ENCODE results near the gene OSBPL6.
A peak's percentile ranks its signal among the peaks of the same experiment; 100 is the strongest.

OSBPL6 gene

DNA sequence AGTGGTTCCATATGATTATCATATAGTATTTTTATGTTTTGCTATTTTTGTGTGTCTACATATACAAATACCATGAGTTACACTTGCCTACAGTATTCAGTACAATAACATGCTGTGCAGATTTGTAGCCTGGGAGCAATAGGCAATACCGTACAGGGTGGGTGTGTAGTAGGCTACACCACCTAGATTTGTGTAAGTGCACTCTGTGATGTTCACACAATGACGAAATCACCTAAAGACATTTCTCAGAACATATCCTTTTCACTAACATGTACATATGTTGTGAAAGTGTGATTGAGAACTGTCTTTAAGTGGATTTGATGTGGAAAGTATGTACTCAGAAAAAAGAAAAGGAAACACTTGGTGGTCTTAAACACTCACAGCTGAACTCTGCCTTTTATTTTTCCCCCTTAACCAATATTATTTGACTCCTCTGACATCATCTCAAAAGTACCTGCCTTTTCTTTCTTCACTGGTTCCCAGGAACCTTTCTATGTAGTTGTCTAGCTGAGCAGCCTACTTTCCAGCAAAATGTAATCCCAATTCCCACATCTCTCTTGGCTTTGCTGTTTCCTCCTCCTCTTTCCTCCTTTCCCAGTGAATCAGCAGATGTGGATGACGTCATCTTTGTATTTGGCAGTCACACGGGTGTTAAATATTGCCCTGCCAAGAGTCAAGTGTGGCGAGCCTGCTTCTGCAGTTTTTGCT, 47.7 kb downstream of the OSBPL6 start (continued):
- 0 out of 2 replicates have a peak, but pooled peaks have one; percentile 41 for TF ChIP-seq WT1 (tag by site-specific recombination; IDR thresholded peaks at IDR 0.05)
- TF ChIP-seq, protein P1, sequence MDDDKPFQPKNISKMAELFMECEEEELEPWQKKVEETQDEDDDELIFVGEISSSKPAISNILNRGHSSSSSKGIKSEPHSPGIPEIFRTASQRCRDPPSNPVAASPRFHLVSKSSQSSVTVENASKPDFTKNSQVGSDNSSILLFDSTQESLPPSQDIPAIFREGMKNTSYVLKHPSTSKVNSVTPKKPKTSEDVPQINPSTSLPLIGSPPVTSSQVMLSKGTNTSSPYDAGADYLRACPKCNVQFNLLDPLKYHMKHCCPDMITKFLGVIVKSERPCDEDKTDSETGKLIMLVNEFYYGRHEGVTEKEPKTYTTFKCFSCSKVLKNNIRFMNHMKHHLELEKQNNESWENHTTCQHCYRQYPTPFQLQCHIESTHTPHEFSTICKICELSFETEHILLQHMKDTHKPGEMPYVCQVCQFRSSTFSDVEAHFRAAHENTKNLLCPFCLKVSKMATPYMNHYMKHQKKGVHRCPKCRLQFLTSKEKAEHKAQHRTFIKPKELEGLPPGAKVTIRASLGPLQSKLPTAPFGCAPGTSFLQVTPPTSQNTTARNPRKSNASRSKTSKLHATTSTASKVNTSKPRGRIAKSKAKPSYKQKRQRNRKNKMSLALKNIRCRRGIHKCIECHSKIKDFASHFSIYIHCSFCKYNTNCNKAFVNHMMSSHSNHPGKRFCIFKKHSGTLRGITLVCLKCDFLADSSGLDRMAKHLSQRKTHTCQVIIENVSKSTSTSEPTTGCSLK (tag by site-specific recombination; IDR thresholded peaks at IDR 0.05) = no peak
- TF ChIP-seq ZNF596 (tag by site-specific recombination; IDR thresholded peaks at IDR 0.05) = no peak
- no peak for TF ChIP-seq ZNF658 (tag by site-specific recombination; IDR thresholded peaks at IDR 0.05)
- TF ChIP-seq ZNF571 (tag by site-specific recombination; IDR thresholded peaks at IDR 0.05) = no peak
- TF ChIP-seq ZNF623 (tag by site-specific recombination; IDR thresholded peaks at IDR 0.05) = no peak
- TF ChIP-seq, protein P2, sequence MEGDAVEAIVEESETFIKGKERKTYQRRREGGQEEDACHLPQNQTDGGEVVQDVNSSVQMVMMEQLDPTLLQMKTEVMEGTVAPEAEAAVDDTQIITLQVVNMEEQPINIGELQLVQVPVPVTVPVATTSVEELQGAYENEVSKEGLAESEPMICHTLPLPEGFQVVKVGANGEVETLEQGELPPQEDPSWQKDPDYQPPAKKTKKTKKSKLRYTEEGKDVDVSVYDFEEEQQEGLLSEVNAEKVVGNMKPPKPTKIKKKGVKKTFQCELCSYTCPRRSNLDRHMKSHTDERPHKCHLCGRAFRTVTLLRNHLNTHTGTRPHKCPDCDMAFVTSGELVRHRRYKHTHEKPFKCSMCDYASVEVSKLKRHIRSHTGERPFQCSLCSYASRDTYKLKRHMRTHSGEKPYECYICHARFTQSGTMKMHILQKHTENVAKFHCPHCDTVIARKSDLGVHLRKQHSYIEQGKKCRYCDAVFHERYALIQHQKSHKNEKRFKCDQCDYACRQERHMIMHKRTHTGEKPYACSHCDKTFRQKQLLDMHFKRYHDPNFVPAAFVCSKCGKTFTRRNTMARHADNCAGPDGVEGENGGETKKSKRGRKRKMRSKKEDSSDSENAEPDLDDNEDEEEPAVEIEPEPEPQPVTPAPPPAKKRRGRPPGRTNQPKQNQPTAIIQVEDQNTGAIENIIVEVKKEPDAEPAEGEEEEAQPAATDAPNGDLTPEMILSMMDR (tag by site-specific recombination; IDR thresholded peaks at IDR 0.05) = no peak
- no peak for TF ChIP-seq ZBTB7A (tag by site-specific recombination; IDR thresholded peaks at IDR 0.05; ENCODE audit: low read depth)
- no peak for TF ChIP-seq ZNF747 (tag by site-specific recombination; IDR thresholded peaks at IDR 0.05)
- peak; percentile 92 for TF ChIP-seq IKZF3 (tag by site-specific recombination; IDR thresholded peaks at IDR 0.05)
- TF ChIP-seq ZNF544 (tag by site-specific recombination; IDR thresholded peaks at IDR 0.05) = no peak
- TF ChIP-seq ZNF530 (tag by site-specific recombination; IDR thresholded peaks at IDR 0.05; ENCODE audit: low read depth) = no peak
- no peak for TF ChIP-seq ZNF239 (tag by site-specific recombination; IDR thresholded peaks at IDR 0.05)
- TF ChIP-seq ZNF48 (tag by site-specific recombination; IDR thresholded peaks at IDR 0.05) = no peak
- TF ChIP-seq, protein P3, sequence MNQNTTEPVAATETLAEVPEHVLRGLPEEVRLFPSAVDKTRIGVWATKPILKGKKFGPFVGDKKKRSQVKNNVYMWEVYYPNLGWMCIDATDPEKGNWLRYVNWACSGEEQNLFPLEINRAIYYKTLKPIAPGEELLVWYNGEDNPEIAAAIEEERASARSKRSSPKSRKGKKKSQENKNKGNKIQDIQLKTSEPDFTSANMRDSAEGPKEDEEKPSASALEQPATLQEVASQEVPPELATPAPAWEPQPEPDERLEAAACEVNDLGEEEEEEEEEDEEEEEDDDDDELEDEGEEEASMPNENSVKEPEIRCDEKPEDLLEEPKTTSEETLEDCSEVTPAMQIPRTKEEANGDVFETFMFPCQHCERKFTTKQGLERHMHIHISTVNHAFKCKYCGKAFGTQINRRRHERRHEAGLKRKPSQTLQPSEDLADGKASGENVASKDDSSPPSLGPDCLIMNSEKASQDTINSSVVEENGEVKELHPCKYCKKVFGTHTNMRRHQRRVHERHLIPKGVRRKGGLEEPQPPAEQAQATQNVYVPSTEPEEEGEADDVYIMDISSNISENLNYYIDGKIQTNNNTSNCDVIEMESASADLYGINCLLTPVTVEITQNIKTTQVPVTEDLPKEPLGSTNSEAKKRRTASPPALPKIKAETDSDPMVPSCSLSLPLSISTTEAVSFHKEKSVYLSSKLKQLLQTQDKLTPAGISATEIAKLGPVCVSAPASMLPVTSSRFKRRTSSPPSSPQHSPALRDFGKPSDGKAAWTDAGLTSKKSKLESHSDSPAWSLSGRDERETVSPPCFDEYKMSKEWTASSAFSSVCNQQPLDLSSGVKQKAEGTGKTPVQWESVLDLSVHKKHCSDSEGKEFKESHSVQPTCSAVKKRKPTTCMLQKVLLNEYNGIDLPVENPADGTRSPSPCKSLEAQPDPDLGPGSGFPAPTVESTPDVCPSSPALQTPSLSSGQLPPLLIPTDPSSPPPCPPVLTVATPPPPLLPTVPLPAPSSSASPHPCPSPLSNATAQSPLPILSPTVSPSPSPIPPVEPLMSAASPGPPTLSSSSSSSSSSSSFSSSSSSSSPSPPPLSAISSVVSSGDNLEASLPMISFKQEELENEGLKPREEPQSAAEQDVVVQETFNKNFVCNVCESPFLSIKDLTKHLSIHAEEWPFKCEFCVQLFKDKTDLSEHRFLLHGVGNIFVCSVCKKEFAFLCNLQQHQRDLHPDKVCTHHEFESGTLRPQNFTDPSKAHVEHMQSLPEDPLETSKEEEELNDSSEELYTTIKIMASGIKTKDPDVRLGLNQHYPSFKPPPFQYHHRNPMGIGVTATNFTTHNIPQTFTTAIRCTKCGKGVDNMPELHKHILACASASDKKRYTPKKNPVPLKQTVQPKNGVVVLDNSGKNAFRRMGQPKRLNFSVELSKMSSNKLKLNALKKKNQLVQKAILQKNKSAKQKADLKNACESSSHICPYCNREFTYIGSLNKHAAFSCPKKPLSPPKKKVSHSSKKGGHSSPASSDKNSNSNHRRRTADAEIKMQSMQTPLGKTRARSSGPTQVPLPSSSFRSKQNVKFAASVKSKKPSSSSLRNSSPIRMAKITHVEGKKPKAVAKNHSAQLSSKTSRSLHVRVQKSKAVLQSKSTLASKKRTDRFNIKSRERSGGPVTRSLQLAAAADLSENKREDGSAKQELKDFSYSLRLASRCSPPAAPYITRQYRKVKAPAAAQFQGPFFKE (tag by site-specific recombination; IDR thresholded peaks at IDR 0.05; ENCODE audit: borderline replicate concordance) = no peak
- no peak for TF ChIP-seq ZFP37 (tag by site-specific recombination; IDR thresholded peaks at IDR 0.05)
- peak; percentile 39; the same call in 1 of the 2 replicates for TF ChIP-seq ZXDB (tag by site-specific recombination; IDR thresholded peaks at IDR 0.05)
- no peak for TF ChIP-seq HOXC10 (CRISPR knock-in tag; IDR thresholded peaks at IDR 0.05)
- peak; percentile 39; the same call in 1 of the 2 replicates for TF ChIP-seq ZFHX2 (tag by site-specific recombination; conservative IDR thresholded peaks at IDR 0.05)
- 0 out of 2 replicates have a peak, but pooled peaks have one; percentile 36 for TF ChIP-seq ZNF501 (tag by site-specific recombination; IDR thresholded peaks at IDR 0.05)
- no peak for TF ChIP-seq ZNF776 (tag by site-specific recombination; IDR thresholded peaks at IDR 0.05; ENCODE audit: borderline replicate concordance)
- TF ChIP-seq ZNF677 (tag by site-specific recombination; IDR thresholded peaks at IDR 0.05) = no peak
- no peak for TF ChIP-seq ZNF121 (tag by site-specific recombination; IDR thresholded peaks at IDR 0.05)
- no peak for TF ChIP-seq ZNF473 (tag by site-specific recombination; IDR thresholded peaks at IDR 0.05)

Data from HEK293 (cell line).